GM21619 (cell line): ENCODE measurements around the gene ZNF296.

Experiments used
- ATAC-seq: cut with Tn5 transposase; IDR thresholded peaks from one replicate; pipeline ENCODE4 v1.9.1; 2021; ENCODE audit not compliant: unreplicated experiment

ZNF296 gene

GRCh38 chr19:45087531-45087930, 11.3 kb upstream of the ZNF296 start:
- no peak for ATAC-seq

- ATAC-seq, result no peak
Measured at GRCh38 chr19:45086480-45086879, 10.2 kb upstream of the ZNF296 start.

GRCh38 chr19:45082170-45082569, 5.9 kb upstream of the ZNF296 start:
- ATAC-seq, result no peak

- ATAC-seq, result no peak
Measured at GRCh38 chr19:45079911-45080370, 3.7 kb upstream of the ZNF296 start.

GRCh38 chr19:45079063-45079910, 3.0 kb upstream of the ZNF296 start, which contains the start of gene GEMIN7:
GEMIN7 (plus strand) TSS chr19:45079260; CDS start chr19:45090115, 10,855 bp downstream.
- ATAC-seq, result no peak

GRCh38 chr19:45078390-45079062, 2.2 kb upstream of the ZNF296 start:
- ATAC-seq, result no peak

- no peak for ATAC-seq
Measured at GRCh38 chr19:45076851-45077730, 813 bp upstream of the ZNF296 start.

- peak; percentile 58 for ATAC-seq
Measured at GRCh38 chr19:45075301-45076028, 813 bp downstream of the ZNF296 start.

GRCh38 chr19:45074744-45075300, 1.5 kb downstream of the ZNF296 start:
- no peak for ATAC-seq

- no peak for ATAC-seq
Measured at GRCh38 chr19:45071969-45072790, 4.1 kb downstream of the ZNF296 start.

- ATAC-seq, result no peak
Measured at GRCh38 chr19:45071545-45071938, 4.7 kb downstream of the ZNF296 start.

GRCh38 chr19:45070861-45071544, 5.3 kb downstream of the ZNF296 start:
- ATAC-seq, result no peak

GRCh38 chr19:45070214-45070613, 6.1 kb downstream of the ZNF296 start:
- ATAC-seq, result no peak

GRCh38 chr19:45069056-45069455, 7.2 kb downstream of the ZNF296 start:
- ATAC-seq, result no peak

- no peak for ATAC-seq
Measured at GRCh38 chr19:45068041-45068440, 8.2 kb downstream of the ZNF296 start.

- no peak for ATAC-seq
Measured at GRCh38 chr19:45066921-45067661, 9.2 kb downstream of the ZNF296 start.

- no peak for ATAC-seq
Measured at GRCh38 chr19:45063851-45064801, 12.2 kb downstream of the ZNF296 start.
